ENCODE measurements around the gene LYPD3. TPM values are rescaled to one million over a fixed set of nuclear protein-coding genes. Genes with fewer than 3 reads are reported as not detected.

The LYPD3 gene
- total RNA-seq, 4 donors from 2014 or later = 312 to 823 (median 569) TPM

- Histone ChIP-seq H3K36me3 (peaks cover 0 to 61% (median 13%) of the 10 kb centered on the region in 3 donors), H3K27me3 (no peaks in the 10 kb centered on the region), H3K4me3 (peak overlapping the region; percentile 57 to 93 (median 80)), H3K27ac (peak overlapping the region; percentile 87 to 96 (median 92)), H3K4me1 (peaks cover 13 to 39% (median 24%) of the 10 kb centered on the region in 3 donors), H3K9me3 (no peaks in the 10 kb centered on the region)
- intact Hi-C loops (cut with DNase I) = no loop called here
- DNase-seq = peak; percentile 69
- WGBS, 2 donors = 2% methylated on average over 22 to 31 of the region's 64 CpGs
- TF ChIP-seq POLR2A (IDR thresholded peaks at IDR 0.05) = peak in 2 of 4 donors; percentile 10 to 73
- TF ChIP-seq CTCF (IDR thresholded peaks at IDR 0.05) = peak in 1 of 6 experiments; percentile 7
Observed at GRCh38 chr19:43503501-43504425, 38.4 kb upstream of the LYPD3 start.

DNA sequence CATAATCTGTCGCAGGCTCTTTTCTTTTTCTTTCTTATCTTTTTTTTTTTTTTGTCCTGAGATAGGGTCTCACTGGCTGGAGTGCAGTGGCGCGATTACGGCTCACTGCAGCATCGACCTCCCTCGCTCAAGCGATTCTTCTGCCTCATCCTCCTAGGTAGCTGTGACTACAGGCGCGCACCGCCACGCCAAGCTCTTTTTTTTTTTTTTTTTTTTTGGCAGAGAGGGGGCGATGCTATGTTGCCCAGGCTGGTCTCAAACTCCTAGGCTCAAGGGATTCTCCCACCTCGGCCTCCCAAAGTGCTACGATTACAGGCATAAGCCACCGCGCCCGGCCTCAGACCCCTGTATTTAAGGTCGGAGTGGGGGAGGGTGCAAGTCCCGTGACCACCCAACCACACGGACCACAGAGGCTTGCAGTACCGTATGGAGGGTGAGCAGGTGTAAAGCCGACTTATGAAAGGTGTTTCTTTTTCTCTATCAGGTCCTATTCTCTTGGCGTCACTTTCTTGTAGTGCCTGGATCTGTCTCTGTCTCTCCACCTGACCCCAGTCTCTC, 37.1 kb upstream of the LYPD3 start:
- no peak for DNase-seq
- 89% methylated on average over 16 of the region's 23 CpGs for WGBS, 2 donors
- intact Hi-C loops (cut with DNase I) = no loop called here

GRCh38 chr19:43501661-43502418, 36.4 kb upstream of the LYPD3 start:
- H3K36me3 ChIP-seq = peaks cover 4 to 64% (median 13%) of the 10 kb centered on the region in 3 donors
- no peak for TF ChIP-seq POLR2A (IDR thresholded peaks at IDR 0.05)
- TF ChIP-seq CTCF (IDR thresholded peaks at IDR 0.05) = no peak
- intact Hi-C loops (cut with DNase I) = no loop called here
- 73 to 82% methylated on average over 17 to 26 of the region's 43 CpGs for WGBS, 2 donors
- H3K4me1 ChIP-seq = peaks cover 13 to 47% (median 24%) of the 10 kb centered on the region in 3 donors
- H3K27me3 ChIP-seq = no peaks in the 10 kb centered on the region
- peak overlapping the region in 1 of 4 donors; percentile 5 for H3K4me3 ChIP-seq
- H3K9me3 ChIP-seq = no peaks in the 10 kb centered on the region
- DNase-seq = no peak
- no peak overlapping the region for H3K27ac ChIP-seq

More for the DNA sequence above, 37.1 kb upstream of the LYPD3 start:
- Histone ChIP-seq H3K27ac (peak overlapping the region in 1 of 4 donors; percentile 96), H3K4me3 (peak overlapping the region in 2 of 4 donors; percentile 69 to 90), H3K36me3 (peaks cover 4 to 61% (median 7%) of the 10 kb centered on the region in 3 donors), H3K27me3 (no peaks in the 10 kb centered on the region), H3K4me1 (peaks cover 13 to 47% (median 24%) of the 10 kb centered on the region in 3 donors), H3K9me3 (no peaks in the 10 kb centered on the region)
- TF ChIP-seq POLR2A (IDR thresholded peaks at IDR 0.05) = no peak

DNA sequence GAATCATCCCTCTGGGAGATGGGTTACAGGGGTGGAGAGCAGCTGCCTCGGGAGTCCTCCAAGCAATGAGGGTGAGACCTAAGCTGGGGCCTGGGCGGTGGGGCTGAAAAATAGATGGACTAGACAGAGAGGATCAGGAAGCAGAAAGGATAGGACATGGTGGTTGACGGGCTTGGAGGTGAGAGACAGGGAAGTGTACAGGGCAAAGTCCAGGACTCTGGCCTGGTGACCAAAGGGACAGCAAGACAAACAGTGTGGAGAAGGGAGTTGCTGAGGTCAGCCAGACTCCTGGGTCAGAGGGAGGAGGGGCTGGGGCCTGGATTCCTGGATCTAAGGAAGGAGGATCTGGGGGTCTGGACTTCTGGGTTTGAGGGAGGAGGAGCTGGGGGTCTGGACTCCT, 33.6 kb upstream of the LYPD3 start:
- intact Hi-C loops (cut with DNase I) = no loop called here
- Histone ChIP-seq H3K27me3 (no peaks in the 10 kb centered on the region), H3K4me3 (no peak overlapping the region), H3K9me3 (no peaks in the 10 kb centered on the region), H3K36me3 (peaks cover 4 to 83% (median 25%) of the 10 kb centered on the region in 3 donors), H3K27ac (no peak overlapping the region), H3K4me1 (peaks cover 5 to 32% (median 18%) of the 10 kb centered on the region in 3 donors)
- TF ChIP-seq CTCF (IDR thresholded peaks at IDR 0.05) (no peak), POLR2A (IDR thresholded peaks at IDR 0.05) (no peak)
- 76 to 91% methylated on average over 3 of the region's 3 CpGs for WGBS, 2 donors
- DNase-seq = no peak

DNA sequence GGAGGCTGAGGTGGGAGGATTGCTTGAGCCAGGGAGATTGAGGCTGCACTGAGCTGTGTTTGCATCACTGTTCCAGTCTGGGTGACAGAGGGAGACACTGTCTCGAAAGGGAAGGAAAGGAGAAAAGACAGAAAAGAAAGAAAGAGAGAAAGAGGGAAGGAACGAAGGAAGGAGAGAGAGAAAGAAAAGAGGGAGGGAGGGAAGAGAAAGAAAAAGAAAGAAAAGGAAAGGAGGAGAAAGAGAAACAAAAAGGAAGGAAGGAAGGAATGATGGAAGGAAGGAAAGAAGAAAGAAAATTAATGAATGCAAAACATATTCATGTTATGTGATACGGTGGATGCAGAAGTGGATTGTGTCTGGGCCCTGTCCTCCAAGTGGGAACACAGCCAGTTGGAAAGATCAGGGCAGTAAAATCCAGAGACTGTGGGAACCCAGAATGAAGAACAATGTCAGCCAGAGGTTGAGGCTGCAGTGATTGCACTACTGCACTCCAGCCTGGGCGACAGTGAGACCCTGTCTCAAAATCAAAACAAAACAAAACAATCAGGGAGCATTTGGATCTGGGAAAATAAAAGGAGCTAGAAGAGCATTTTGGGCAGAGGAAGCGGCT, 32.9 kb upstream of the LYPD3 start:
- Histone ChIP-seq H3K36me3 (peaks cover 4 to 90% (median 25%) of the 10 kb centered on the region in 3 donors), H3K27ac (no peak overlapping the region), H3K4me1 (peaks cover 5 to 31% (median 18%) of the 10 kb centered on the region in 3 donors), H3K4me3 (no peak overlapping the region), H3K27me3 (no peaks in the 10 kb centered on the region), H3K9me3 (no peaks in the 10 kb centered on the region)
- no peak for DNase-seq
- TF ChIP-seq CTCF (IDR thresholded peaks at IDR 0.05) (no peak), POLR2A (IDR thresholded peaks at IDR 0.05) (no peak)
- intact Hi-C loops (cut with DNase I) = no loop called here
- WGBS, 2 donors = 72 to 80% methylated on average over 5 of the region's 5 CpGs

Data from esophagus squamous epithelium (tissue), 5 donors.